ENCODE data around the gene LHX1. TPM values are rescaled to one million over a fixed set of nuclear protein-coding genes. Genes with fewer than 3 reads are reported as not detected.
A peak's percentile ranks its signal among the peaks of the same experiment; 100 is the strongest.

The LHX1 gene
- 0.96 and 1.6 TPM in 2 replicates for total RNA-seq (2014; rRNA removed; shearing (Covaris generic))

DNA sequence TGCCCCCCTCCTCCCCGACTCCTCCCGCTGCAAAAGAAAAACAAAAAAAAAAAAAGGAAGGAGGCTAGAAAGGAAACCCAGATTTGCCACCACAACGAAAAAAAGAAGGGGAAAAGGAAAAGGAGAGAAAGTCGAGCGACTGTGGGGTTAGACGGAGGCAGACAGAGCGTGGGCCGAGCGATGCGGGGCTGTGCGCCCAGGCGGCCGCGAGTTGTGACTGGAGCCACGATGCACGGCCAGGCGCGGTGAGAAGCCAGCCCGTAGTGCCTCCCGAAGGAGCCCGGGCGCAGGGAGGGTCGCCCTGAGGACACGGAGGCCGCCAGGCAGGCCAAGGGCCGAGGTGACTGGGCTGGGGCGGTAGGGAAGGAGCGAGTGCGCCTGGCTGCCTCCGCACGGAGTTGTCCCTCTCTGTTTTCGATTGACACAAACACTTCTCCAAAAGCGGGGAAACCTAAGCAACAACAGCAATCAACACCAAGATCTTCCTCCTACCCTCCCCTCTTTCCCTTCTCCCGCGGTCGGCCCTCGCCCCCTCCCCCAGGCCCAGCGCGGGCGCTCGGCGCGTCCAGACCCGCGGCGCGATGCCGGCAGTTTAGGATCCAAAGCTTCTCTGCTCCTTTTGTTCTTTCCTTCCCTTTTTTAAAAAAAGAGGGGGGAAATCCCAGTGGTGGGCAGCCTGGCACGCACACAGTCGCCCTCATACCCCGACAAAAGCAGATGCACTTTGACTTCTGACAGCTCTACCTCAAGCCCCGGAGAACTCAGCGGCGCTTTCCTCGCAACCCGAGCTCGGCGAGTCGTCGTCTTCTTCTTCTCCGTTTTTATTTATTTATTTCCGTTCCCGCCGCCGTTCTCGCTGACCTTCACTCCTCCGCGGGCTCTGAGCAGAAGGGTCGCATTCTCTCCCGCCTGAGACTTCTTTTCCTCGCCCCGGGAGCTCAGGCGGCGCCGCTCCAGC, at the start of gene LHX1:
LHX1 (plus strand) TSS at position 475 of the 958 bp plus-strand sequence. CDS start 723 bp downstream, outside the sequence.
- DNase-seq (ENCODE audit: low read depth): no peak

- no peak for DNase-seq (ENCODE audit: low read depth)
Measured at GRCh38 chr17:36888236-36888951, 48.9 kb upstream of the LHX1 start.

GRCh38 chr17:36889770-36890349, 47.4 kb upstream of the LHX1 start:
- no peak for DNase-seq (ENCODE audit: low read depth)

- DNase-seq (ENCODE audit: low read depth): no peak
Measured at GRCh38 chr17:36890398-36891168, 46.7 kb upstream of the LHX1 start.

- no peak for DNase-seq (ENCODE audit: low read depth)
Measured at GRCh38 chr17:36892112-36892838, 45.0 kb upstream of the LHX1 start.

DNA sequence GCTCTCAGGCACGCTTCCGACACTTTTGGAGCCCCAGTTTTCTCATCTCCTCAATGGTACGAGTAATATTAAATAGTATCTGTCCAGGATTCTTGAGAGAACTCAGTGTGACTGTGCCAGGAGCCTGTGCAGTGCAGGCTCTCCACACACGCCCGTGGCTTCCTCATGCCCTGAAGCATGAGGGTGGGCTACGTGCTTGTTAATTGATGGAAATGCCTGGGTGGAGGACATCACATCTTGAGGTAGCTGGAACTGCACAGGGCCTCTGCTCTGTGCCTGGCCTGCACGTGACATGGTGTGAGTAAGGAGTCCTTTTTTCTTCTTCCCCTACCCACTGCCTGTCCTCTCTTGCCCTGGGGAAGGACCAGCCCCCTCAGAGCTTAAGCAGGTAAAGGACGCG, 43.1 kb upstream of the LHX1 start:
- DNase-seq (ENCODE audit: low read depth): no peak

- no peak for DNase-seq (ENCODE audit: low read depth)
Measured at GRCh38 chr17:36894925-36895324, 42.4 kb upstream of the LHX1 start.

- peak; percentile 11 for DNase-seq (ENCODE audit: low read depth)
Measured at GRCh38 chr17:36899250-36900159, 37.8 kb upstream of the LHX1 start.

- no peak for DNase-seq (ENCODE audit: low read depth)
Measured at GRCh38 chr17:36900160-36900512, 37.1 kb upstream of the LHX1 start.

GRCh38 chr17:36901506-36901905, 35.8 kb upstream of the LHX1 start:
- DNase-seq (ENCODE audit: low read depth): peak; percentile 69

DNA sequence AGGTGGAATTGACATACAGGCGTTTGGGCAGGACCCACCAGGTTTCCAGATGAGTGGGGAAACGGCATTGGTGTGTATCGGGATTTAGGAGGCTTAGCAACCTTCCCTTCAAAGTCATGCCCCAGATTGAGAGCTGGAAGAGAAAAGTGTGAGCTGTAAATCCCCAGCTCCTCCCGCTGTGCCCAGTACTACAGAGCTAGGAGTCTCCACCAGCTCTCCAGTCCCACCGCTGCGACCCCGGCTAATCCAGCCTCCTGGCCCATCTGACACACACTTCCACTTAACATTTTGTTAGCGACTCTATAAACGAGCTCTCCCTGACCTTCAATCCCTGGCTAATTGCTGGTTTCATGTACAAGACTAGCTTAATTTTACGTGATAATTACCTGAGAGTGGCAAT, 29.9 kb upstream of the LHX1 start:
- DNase-seq (ENCODE audit: low read depth): no peak

DNA sequence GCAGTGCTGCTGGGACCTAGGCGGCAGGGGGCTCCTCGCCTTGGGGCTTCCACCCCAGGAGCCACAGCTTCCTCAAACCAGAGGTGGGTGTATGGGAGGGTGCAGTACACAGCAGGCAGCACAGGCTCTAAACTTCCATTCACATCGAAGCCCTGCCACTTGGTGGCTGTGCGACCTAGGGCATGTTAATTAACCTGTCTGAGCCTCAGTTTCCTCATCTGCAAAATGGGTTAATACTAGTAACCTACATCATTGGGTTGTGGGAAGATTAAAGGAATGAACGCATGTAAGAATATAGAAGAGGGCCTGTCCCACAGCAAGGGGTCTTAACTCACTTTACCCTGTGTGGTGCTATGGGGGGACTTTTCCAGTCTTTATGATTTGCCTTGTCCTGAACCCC, 26.8 kb upstream of the LHX1 start:
- DNase-seq (ENCODE audit: low read depth): no peak

GRCh38 chr17:36911001-36911400, 26.3 kb upstream of the LHX1 start:
- DNase-seq (ENCODE audit: low read depth): no peak

- DNase-seq (ENCODE audit: low read depth): no peak
Measured at GRCh38 chr17:36913132-36913531, 24.1 kb upstream of the LHX1 start.

DNA sequence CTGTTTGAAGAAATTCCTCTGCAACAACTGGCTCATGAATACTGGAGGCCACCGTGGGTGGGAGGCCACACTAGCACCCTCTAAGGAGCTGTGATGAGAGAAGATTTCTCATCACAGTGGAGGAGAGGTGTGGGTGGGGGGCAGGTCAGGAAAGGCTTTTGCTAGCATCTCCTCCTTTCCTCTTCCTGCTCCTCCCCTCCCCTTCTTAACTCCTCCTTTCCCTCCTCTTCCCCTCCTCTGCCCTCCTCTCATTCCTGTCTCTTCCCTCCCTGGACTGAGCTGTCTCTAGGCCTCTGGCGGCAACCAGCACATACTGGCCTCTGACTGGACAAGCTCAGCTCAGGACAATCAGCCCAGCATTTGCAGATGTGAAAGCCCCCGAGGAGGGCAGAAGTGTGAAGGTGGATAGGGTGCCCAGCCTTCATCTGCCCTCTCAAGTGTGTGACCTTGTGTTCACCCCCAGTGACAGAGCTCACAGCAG, 19.0 kb upstream of the LHX1 start:
- DNase-seq (ENCODE audit: low read depth): no peak

DNA sequence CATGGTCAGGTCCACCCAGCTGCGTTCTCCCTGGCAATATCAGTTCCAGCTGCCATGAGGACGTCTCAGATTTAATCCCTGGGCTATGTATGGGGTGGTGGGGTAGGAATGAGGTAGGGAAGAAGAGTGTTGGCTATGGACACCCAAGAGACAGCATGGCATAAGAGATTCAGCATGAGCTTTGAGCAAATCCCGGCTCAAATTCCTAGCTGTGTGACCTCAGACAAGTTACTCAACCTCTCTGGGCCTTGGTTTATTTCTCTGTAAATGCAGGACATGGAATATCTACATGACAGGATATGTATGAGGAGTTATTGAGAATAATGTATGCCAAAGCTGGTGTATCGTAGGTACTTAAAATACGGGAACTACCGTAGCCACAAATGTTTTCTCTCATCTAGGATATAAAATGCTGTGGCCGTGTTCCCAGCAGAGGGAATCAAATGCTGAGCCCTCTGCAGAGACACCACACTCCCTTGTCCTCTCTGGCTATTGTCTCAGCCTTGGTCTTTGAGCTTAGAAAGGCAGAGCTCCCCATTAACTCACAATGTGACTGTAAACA, 17.8 kb upstream of the LHX1 start:
- DNase-seq (ENCODE audit: low read depth): no peak

- peak; percentile 59 for DNase-seq (ENCODE audit: low read depth)
Measured at GRCh38 chr17:36920032-36921005, 17.0 kb upstream of the LHX1 start.
